Activated CD4-positive, alpha-beta T cell treated with anti-CD3 and anti-CD28 coated beads, Interleukin-2, amount 50 U/mL, for 4 hours (primary cell): ENCODE results near the gene YRDC.
"Not testable (repeated sequence)": the region's sequence is repeated elsewhere in the genome, so short reads cannot be mapped to it uniquely, and the experiment has no call there.

ENCODE experiments used
- DNase-seq, 2 experiments: peaks; one replicate each; pipeline ENCODE4 v3.0.0-alpha.2; 2020

The YRDC gene

GRCh38 chr1:37817481-37817880 is 9.5 kb upstream of the YRDC start:
- DNase-seq, result no peak

GRCh38 chr1:37814252-37814651 is 6.2 kb upstream of the YRDC start:
- no peak for DNase-seq

GRCh38 chr1:37813529-37814145 is 5.6 kb upstream of the YRDC start:
- DNase-seq, result no peak

GRCh38 chr1:37811027-37811655 is 3.1 kb upstream of the YRDC start:
- peak; percentile 47 to 49 for DNase-seq

- no peak for DNase-seq
These were observed 1.9 kb upstream of the YRDC start for GRCh38 chr1:37809942-37810341.

- no peak for DNase-seq
These were observed 636 bp upstream of the YRDC start for GRCh38 chr1:37808369-37809319.

GRCh38 chr1:37807220-37807554 is 821 bp downstream of the YRDC start:
- no peak for DNase-seq

GRCh38 chr1:37802439-37802838 is 5.6 kb downstream of the YRDC start:
- no peak for DNase-seq

GRCh38 chr1:37797750-37798345 is 10.2 kb downstream of the YRDC start:
- no peak for DNase-seq

- no peak for DNase-seq
These were observed 12.5 kb downstream of the YRDC start for GRCh38 chr1:37795340-37796125.

GRCh38 chr1:37794372-37795339 is 13.4 kb downstream of the YRDC start:
- no peak for DNase-seq

- no peak for DNase-seq
These were observed 14.1 kb downstream of the YRDC start, which contains the start of gene MANEAL for GRCh38 chr1:37793773-37794371. TSS of gene MANEAL (plus strand) at chr1:37793847. CDS start at chr1:37794183, 336 bp downstream.

GRCh38 chr1:37792943-37793686 is 14.9 kb downstream of the YRDC start:
- DNase-seq, result no peak

- no peak for DNase-seq
These were observed 25.5 kb downstream of the YRDC start for GRCh38 chr1:37782491-37782890.

- DNase-seq, result no peak
These were observed 29.4 kb downstream of the YRDC start for GRCh38 chr1:37778654-37779053.

GRCh38 chr1:37776946-37777516 is 31.0 kb downstream of the YRDC start:
- peak in 1 of 2 experiments; percentile 14 for DNase-seq

- not testable (repeated sequence) for DNase-seq
These were observed 36.6 kb downstream of the YRDC start for GRCh38 chr1:37771440-37771839.

GRCh38 chr1:37767488-37767887 is 40.5 kb downstream of the YRDC start:
- no peak for DNase-seq

- no peak for DNase-seq
These were observed 41.9 kb downstream of the YRDC start for GRCh38 chr1:37765916-37766664.
